Stomach (tissue), 4 donors: ENCODE results near the gene DRC3.

Source experiments
- CTCF ChIP-seq, 7 experiments: fragments of 450-650 bp in 4 of 7; fragments of 200-600 bp in 3 of 7; sonication (generic) in 3 of 7; IDR thresholded peaks; one replicate each; pipeline ENCODE4 v1.5.1; 2016 to 2019; ENCODE audit warnings: antibody characterized with exemption in 7 of 7, control low read depth in 2 of 7, mild to moderate bottlenecking in 1 of 7
- EP300 ChIP-seq: sonication (generic); formaldehyde crosslinking; IDR thresholded peaks from one replicate; pipeline ENCODE4 v1.6.1; 2017; ENCODE audit warnings: antibody characterized with exemption
- POLR2A ChIP-seq, 4 donors: fragments of 450-650 bp; IDR thresholded peaks; one replicate each; pipeline ENCODE4 v1.6.1; 2016; ENCODE audit warnings: antibody characterized with exemption in 4 of 4, control low read depth in 2 of 4, mild to moderate bottlenecking in 1 of 4, moderate library complexity in 1 of 4

- no peak for TF ChIP-seq CTCF (IDR thresholded peaks at IDR 0.05)
- no peak for TF ChIP-seq POLR2A (IDR thresholded peaks at IDR 0.05)
- no peak for TF ChIP-seq EP300
Observed at GRCh38 chr17:17998934-17999333, 26.3 kb downstream of the DRC3 start.
